Ectodermal cell (in vitro differentiated cells): ENCODE results near the gene IL1RL2.

Experiments
- H3K27ac ChIP-seq: 2 replicates; pipeline ENCODE4 v1.7.0; 2013; ENCODE audit warnings: mild to moderate bottlenecking, low read depth, low read length; ENCODE audit not compliant: insufficient read depth, poor library complexity, severe bottlenecking
- H3K27me3 ChIP-seq: 2 replicates; pipeline ENCODE4 v1.7.0; 2013; ENCODE audit warnings: mild to moderate bottlenecking, low read length; ENCODE audit not compliant: insufficient read depth, control insufficient read depth, poor library complexity, severe bottlenecking
- H3K36me3 ChIP-seq: one replicate; pipeline ENCODE4 v1.7.0; 2013; ENCODE audit warnings: low read length; ENCODE audit not compliant: control insufficient read depth, insufficient read depth
- H3K4me1 ChIP-seq: one replicate; pipeline ENCODE4 v1.7.0; 2013; ENCODE audit warnings: low read length; ENCODE audit not compliant: control insufficient read depth, insufficient read depth
- H3K4me3 ChIP-seq: 2 replicates; pipeline ENCODE4 v1.7.0; 2013; ENCODE audit warnings: low read depth, low read length, control low read depth; ENCODE audit not compliant: insufficient read depth
- H3K9me3 ChIP-seq: 2 replicates; pipeline ENCODE4 v1.7.0; 2013; ENCODE audit warnings: mild to moderate bottlenecking, low read length, moderate library complexity; ENCODE audit not compliant: control insufficient read depth
- WGBS, 2 experiments: methylation state at CpG; one replicate each; pipeline ENCODE4 v1.1.7; 2013; ENCODE audit warnings: missing lambda C conversion rate in 2 of 2; 5-methylcytosine and 5-hydroxymethylcytosine counted together

IL1RL2 gene

DNA sequence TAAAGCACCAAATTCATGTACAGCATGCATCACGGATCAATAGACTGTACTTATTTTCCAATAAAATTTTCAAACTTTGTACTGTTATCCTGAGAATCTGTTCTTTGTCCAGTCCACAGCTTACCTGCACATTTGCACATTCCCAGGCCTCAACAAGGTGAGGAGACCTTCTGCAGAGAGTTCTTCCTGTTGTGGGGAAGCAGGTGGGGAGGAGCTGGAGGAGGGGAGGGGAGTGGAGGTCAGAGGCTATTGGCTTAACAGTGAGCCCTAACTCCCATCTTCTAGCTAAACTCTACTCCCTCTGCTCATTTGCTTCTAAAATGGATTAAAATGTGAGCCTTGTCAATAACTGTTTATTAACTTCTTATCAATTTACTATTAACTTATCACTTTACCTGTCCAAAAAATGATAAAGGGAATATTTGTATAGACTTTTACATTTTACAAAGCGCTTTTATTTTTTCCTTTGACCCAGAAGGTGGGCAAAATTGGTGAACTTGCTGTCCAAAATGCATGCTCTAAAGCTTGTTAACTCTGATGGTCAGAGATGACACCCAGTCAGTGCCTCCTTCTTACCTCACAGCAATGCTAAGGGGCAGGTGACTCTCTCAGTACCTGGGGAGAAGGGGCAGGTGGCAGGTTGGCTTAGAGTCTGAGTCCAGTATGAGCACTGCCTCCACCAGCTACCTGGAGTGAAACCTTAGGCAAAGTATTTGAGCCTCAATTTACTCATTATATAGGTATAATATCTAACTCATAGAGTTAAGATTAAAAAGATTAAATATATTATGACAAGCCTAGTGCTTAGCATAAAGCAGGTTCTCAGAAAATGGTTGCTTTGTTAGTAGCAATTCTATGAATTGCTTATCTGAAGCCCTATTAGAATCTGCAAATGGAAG is 6.8 kb upstream of the IL1RL2 start:
- Histone ChIP-seq H3K4me3 (no peak overlapping the region), H3K27me3 (no peaks in the 10 kb centered on the region), H3K9me3 (no peaks in the 10 kb centered on the region), H3K27ac (no peak overlapping the region), H3K4me1 (no peaks in the 10 kb centered on the region), H3K36me3 (no peaks in the 10 kb centered on the region)
- WGBS, 2 experiments = 93 to 100% methylated on average over 1 to 2 of the region's 2 CpGs

- 80% methylated on average over 1 of the region's 1 CpG; no CpG with 5 or more reads in 1 of the 2 experiments for WGBS, 2 experiments
Measured at GRCh38 chr2:102180687-102180999, 6.2 kb upstream of the IL1RL2 start.

GRCh38 chr2:102181376-102181775 is 5.4 kb upstream of the IL1RL2 start:
- Histone ChIP-seq H3K27me3 (peaks cover 11% of the 10 kb centered on the region), H3K9me3 (no peaks in the 10 kb centered on the region), H3K27ac (no peak overlapping the region), H3K36me3 (no peaks in the 10 kb centered on the region), H3K4me3 (no peak overlapping the region), H3K4me1 (no peaks in the 10 kb centered on the region)
- 80 to 99% methylated on average over 2 to 5 of the region's 5 CpGs for WGBS, 2 experiments

More at GRCh38 chr2:102180687-102180999, 6.2 kb upstream of the IL1RL2 start:
- Histone ChIP-seq H3K27ac (no peak overlapping the region), H3K27me3 (peaks cover 4% of the 10 kb centered on the region), H3K36me3 (no peaks in the 10 kb centered on the region), H3K4me3 (no peak overlapping the region), H3K9me3 (no peaks in the 10 kb centered on the region), H3K4me1 (no peaks in the 10 kb centered on the region)

- no peaks in the 10 kb centered on the region for H3K36me3 ChIP-seq
- H3K27ac ChIP-seq = no peak overlapping the region
- 91 to 92% methylated on average over 7 of the region's 7 CpGs for WGBS, 2 experiments
- H3K9me3 ChIP-seq = no peaks in the 10 kb centered on the region
- H3K27me3 ChIP-seq = peaks cover 18% of the 10 kb centered on the region
- H3K4me3 ChIP-seq = no peak overlapping the region
- no peaks in the 10 kb centered on the region for H3K4me1 ChIP-seq
Measured at GRCh38 chr2:102181919-102182635, 4.7 kb upstream of the IL1RL2 start.

DNA sequence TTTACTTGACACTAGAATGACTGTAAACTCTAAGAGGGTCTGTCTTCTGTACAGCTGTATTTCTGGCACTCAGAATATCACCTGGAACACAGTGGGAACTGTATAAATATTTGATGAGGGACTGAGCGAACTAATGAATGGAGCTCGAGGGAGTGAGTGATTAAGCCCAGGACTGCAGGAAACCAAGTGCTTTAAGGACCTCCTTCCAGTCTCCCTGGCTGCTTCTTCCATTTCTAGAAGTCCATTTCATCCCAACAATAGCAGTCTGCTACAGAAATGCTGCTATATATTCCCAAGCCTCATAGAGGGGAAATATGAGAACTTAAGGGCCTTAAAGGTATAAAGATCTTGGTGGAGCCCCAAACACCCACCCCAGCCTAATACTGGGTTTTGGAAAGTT is 2.8 kb upstream of the IL1RL2 start:
- Histone ChIP-seq H3K4me1 (no peaks in the 10 kb centered on the region), H3K36me3 (no peaks in the 10 kb centered on the region), H3K27me3 (peaks cover 37% of the 10 kb centered on the region), H3K9me3 (no peaks in the 10 kb centered on the region), H3K4me3 (no peak overlapping the region), H3K27ac (no peak overlapping the region)
- 84 to 93% methylated on average over 2 of the region's 2 CpGs for WGBS, 2 experiments

DNA sequence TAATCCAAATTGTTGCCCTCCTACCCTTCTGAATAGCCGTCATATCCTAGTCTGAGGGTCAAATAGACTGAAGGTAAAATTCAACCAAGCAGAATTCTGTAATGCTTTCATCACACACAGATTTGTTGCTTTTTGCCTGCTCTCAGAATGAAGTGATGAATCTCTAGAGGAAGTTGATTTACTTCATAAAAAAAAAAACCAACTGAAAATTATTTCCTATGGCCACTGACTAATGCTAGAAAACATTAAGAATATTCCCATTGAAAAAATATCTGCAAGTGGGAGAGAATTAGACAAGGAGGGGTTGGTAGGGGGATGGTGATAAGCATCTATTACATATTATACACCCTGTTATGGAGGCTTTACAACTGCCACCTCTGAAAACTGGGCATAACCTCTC is 2.3 kb upstream of the IL1RL2 start:
- Histone ChIP-seq H3K27me3 (peaks cover 40% of the 10 kb centered on the region), H3K27ac (no peak overlapping the region), H3K36me3 (no peaks in the 10 kb centered on the region), H3K9me3 (no peaks in the 10 kb centered on the region), H3K4me3 (no peak overlapping the region), H3K4me1 (no peaks in the 10 kb centered on the region)
- WGBS, 2 experiments = 100% methylated on average over 1 of the region's 1 CpG

DNA sequence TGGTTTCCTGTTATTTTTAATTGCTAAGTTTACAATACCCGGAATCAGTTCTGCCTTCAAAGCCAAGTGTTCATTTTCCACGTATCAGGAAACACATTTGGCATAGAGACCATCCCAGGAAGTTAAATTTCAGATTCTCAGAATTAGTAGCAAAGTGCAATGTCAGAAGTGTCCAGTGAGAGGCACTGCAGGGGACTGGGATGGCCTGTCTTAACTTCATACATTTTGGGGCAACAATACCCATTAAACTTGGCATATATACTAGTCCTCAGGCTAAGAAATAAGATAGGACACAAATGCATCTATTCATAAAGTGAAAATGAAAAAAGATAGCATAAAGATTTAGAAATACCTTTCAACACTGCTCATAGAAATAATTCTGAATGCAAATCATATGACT is 1.5 kb upstream of the IL1RL2 start:
- Histone ChIP-seq H3K4me3 (no peak overlapping the region), H3K9me3 (no peaks in the 10 kb centered on the region), H3K27ac (no peak overlapping the region), H3K4me1 (no peaks in the 10 kb centered on the region), H3K36me3 (no peaks in the 10 kb centered on the region), H3K27me3 (peaks cover 40% of the 10 kb centered on the region)
- 50 to 55% methylated on average over 2 of the region's 2 CpGs for WGBS, 2 experiments

- no peaks in the 10 kb centered on the region for H3K36me3 ChIP-seq
- no peak overlapping the region for H3K27ac ChIP-seq
- 13 to 17% methylated on average over 50 of the region's 50 CpGs for WGBS, 2 experiments
- H3K9me3 ChIP-seq = no peaks in the 10 kb centered on the region
- no peaks in the 10 kb centered on the region for H3K4me1 ChIP-seq
- H3K27me3 ChIP-seq = peaks cover 43% of the 10 kb centered on the region
- peak overlapping the region; percentile 33 for H3K4me3 ChIP-seq
Measured at GRCh38 chr2:102187496-102188150, 800 bp downstream of the IL1RL2 start.

DNA sequence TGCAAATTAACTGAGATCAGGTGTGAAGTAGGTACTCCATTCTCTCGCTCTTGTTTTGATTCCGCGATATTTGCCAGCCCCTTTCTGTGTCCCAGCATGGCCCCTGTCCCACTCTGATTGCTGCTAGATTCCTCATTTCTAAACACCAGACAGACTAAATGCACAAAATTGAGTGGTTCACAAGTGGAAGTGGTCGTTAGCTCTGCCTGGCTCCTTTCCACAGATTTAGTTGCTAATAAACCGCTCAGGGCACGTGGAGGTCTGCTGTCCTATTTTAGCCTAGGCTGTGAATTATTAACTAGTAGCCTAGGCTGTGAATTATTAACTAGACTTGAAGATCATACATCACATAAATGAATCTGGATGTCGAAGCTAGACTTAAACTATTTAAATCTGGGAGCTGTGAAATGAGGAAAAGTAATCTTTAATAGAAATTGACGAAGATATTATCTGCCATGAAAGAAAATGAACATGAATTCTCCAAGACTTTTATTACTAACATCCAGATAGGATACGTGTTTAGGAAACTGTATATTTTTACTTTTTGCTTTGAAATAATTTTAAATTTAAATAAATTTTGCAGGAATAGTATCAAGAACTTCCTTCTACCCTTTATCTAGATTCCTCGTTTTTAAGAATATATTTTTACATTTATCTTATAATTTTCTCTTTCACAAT is 3.7 kb downstream of the IL1RL2 start:
- H3K27me3 ChIP-seq = peaks cover 40% of the 10 kb centered on the region
- no peaks in the 10 kb centered on the region for H3K36me3 ChIP-seq
- no peak overlapping the region for H3K4me3 ChIP-seq
- WGBS, 2 experiments = 90 to 94% methylated on average over 6 to 7 of the region's 10 CpGs
- H3K27ac ChIP-seq = no peak overlapping the region
- H3K9me3 ChIP-seq = no peaks in the 10 kb centered on the region
- H3K4me1 ChIP-seq = no peaks in the 10 kb centered on the region
